GM21723 (cell line): ENCODE results near the gene CNTNAP1.

Experiments used
- ATAC-seq: cut with Tn5 transposase; IDR thresholded peaks from one replicate; pipeline ENCODE4 v1.9.1; 2021; ENCODE audit warnings: mild to moderate bottlenecking, moderate library complexity; ENCODE audit not compliant: unreplicated experiment

CNTNAP1 gene

DNA sequence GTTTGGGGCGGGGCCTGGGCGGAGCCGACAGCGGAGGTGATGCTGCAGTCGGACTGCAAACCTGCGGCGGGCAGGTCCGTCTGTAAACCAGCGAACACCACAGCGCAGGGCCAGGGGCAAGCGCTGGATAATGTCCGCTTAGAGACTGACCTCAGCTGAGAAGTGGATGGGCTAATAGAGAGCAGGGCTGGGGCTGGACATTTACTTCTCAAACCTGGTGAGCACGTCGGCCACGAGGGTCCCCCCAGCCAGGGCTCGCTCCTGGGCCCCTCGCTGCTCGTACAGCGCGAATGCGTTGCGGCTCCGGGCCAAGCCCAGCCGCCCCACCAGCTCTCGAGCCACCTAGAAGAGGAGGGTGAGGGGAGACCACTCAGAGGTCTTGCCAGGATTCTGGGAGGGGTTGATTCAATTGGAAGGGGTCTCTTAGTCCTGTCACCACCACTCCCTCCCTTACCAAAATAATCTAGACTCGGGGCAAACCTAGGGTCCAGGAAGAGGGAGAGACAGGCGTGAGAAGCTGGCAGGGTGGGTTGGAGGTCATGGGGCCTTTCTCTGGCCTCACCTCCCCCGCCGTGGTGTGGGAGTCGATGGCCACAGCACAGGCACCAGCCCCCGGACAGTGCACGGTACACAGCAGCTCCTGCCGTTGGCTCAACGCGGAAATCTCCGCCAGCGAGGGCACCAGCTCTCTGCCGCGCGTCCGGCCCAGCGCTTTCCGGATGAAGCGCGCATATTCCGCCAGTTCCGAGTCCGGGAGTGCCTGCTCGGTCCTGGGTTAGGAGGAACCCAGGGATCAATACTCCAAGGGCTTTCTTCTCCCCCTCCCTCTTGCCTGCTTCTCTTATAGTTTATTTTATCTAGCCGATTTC is 11.3 kb upstream of the CNTNAP1 start:
- ATAC-seq: no peak

DNA sequence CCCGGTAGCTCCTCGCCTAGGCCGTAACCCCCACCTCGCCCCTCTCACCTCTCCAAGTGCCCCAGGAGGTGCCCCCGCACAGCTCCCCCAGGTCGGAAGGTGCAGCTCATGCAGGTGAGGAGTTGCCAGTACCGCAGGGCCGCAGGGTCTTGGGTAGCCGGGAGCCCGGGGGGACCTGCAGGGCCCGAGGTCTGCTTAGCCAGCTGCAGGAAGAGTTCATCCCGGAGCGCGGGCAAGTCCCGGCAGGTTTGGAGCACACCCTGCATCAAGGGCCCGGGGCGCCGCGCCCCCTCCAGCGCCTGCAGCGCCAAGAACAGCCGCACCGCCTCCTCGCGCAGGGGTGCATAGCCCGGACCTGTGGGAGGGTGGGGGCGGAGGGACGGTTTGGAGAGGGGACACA is 10.3 kb upstream of the CNTNAP1 start:
- no peak for ATAC-seq

DNA sequence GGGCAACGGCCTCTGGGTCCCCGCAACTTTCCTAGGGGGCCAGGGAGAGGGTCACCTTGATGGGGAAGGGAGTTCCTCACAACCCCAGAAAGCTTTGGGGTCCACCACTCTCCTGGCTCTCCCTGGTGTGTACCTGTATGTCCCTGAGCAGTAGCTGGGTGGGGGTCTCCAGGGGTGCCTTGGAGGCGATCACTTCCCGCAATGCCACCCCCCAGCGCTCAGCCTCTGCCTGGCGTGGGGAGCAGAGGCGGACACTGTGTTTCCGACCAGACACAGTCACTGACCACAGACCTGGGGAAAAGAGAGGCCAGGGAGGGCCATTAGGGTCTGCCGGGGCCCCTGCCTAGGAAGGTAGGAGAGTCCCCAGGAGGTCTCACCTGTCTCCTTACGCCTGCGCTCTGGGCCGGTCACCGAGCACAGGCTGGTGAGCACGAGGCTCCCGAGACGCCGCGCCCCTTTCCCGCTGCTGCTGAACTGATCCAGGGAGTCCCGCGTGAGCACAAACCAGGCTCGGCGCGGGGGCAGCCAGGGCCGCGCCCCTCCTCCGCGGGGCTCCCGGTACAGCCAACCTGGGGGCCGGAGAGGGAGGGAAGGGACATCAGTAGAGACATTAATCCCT is 9.0 kb upstream of the CNTNAP1 start:
- ATAC-seq: no peak

DNA sequence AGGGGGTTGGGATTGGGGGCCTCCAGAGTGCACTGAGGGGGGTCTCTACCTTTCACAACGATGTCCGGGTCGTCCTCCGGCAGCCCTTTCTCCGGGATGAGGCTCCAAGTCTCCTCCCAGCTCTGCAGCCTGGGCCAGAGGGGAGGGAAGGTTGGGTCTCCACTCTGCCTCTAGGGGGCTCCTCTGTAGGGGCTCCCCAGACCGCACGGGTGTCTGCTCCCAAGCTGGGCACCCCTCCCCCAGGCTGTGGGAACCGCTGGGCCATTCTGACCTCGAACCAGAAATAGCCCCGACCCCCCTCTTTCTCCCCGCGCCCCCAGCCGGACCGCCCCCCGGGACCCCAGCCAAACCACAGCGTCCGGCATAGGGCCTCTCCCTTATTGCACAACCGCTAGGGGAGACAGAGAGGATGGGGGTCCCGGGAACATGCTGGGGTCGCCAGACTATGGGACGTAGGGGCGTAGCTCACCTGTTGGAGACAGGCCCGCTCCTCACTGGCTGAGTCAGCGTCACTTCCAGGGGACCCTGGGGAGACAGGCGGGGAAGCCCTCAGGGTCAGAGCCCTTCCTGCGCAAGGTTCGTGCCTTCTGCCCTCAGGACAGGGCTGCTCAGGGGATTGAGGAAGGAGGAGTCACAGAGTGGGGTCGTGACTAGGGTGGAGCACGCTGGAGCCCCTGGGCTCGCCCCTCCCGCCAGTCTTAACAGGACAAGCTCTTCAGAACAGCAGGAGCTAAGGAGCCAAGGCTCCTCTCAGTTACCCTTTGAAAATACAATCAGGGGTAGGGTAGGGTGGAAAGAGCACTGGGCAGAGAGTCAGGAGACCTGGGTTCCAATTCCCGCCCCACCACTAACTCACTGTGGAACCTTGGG is 8.2 kb upstream of the CNTNAP1 start:
- no peak for ATAC-seq

DNA sequence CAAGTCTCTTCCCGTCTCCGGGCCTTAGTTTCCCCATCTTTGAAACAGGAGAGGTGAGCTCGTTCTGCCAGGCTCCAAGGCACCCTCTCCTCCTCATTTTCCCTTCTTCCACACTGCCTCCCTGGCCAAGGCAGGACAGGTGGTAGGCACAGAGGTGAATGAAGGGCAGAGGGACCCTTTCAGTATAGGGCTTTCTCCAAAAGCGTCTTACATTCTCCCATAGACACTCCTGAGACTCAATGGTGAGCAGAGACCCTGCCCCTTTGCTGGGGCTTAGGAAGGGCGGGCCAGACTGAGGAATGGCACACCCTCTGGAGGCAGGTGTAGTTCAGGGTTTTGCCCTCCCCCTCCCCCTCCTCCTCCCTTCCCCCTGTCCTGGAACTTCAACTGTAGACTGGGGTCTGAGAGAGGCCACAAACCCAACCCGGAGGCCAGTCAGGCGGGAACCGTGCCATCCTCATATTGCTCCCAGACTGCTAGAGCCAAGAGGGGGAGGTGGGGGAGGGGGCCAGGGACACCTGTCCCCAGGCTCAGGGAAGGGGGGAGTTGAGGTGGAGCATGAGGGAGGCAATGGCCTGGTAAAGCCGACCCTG is 7.5 kb upstream of the CNTNAP1 start:
- no peak for ATAC-seq

DNA sequence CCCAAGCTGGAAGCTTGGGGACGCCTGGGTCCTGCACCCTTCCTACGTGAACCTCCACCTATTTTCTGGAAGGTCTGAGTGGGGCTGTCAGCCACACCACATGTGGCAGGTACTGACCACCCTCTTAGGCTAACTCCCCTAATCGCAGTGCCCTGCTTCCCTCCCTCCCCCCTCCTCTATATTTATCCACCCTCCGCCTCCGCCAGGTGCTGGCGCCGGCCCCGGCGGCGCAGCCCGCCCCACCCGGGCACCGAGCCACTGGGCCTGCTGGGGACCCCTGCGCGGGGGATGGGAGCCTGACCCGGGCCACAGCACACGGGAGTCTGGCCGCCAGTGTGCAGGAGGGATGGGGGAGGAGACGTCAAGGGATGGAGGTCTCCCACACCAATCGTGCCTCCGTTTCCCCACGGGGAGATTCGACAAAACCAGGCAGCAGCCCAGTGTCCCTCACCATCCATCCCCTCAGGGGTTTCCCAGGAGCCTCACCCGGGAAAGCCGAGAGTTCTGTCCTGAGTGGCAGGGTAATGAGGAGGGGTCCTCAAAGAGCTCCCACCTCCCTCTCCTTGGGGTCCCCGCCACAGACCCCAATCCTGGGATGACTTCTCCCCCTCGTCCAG is 6.9 kb upstream of the CNTNAP1 start:
- no peak for ATAC-seq

DNA sequence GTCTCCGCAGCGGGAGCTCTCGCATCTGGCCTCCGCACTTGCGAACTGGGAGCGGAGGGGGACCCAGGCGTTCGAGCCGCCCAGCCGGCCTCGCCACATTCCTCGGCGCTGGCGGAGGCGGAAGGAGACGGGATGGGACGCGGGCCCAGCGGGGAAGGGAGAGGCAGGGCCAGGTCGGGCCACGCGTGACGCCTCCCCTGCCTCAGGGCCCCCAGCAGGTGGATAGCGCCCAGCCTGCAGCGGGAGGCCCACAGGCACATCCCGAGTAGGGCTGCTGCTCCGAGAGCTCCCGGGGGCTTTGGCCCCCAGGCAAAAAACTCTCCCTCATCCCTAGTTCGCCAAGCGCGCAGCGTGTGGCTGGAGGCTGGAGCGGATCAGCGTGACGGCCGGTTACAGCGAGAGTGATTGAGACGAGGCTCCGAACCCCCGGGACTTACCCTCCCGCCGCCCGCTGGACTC is 6.3 kb upstream of the CNTNAP1 start:
- ATAC-seq: no peak

DNA sequence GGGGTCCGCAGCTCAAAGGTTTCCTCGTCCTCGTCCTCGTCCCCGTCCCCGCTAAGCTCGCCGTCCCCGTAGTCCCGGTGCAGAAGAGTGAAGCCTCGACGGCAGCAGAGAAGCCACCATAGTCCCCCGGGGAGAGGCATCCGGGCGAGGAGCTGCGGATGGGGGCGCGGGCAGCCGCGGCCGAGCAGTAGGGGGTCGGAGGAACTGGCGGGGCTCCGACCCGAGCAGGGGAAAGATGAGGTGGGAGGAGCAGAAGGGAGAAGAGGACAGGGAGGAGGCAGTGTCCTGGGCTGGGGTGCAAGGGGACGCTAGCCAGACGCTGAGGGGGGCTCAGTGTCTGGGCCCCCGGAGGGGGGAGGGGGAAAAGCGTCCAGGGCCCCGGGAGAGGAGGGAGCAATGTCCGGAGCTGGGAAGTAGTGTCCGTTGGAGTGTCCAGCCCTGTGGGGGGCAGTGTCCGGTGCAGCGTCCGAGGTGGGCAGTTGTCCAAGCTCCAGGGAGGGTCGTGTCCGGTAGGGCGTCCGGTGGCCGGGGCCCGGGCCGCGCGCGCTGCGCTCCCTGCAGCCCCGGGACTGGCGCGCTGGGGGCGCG is 5.8 kb upstream of the CNTNAP1 start, which contains the start of gene PLEKHH3:
TSS of gene PLEKHH3 (minus strand) at position 571 of the 588 bp plus-strand sequence. CDS start at position 140, 431 bp downstream.
- ATAC-seq: no peak

DNA sequence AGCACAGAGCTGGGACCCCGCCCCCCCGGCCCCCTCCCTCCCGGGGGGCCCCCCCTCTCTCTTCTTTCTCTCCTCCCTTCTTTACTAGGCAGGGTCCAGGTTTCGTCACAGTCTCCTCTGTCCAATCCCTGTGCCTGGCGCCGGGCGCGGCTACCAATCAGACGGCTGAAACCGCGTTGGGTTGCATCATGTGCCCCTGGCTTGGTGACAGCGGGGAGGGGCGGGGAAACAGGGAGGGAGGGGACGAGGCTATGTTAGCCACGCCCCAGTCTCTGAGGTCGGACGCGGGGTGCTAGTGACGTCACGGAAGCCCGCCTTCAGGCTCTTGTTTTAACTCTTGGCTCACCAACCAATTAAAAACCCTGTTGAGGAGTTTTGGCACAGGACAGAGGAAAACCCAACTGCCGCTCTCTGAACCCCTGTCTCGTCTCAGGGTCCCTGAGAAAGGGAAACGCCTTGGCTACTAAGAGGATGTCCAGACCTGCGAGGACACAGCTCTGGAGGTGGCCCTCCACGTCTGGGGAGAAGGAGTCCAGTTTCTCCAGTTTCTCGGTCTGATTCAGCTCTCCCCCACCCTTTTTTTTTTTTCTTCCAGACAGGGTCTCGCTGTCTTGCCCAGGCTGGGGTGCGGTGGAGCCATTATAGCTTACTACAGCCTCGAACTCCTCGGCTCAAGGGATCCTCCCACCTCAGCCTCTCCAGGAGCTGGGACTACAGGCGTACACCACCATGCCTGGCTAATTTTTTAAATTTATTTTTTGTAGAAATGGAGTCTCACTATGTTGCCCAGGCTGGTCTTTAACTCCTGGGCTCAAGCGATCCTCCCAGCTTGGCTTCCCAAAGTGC is 5.1 kb upstream of the CNTNAP1 start:
- ATAC-seq: peak; percentile 54

DNA sequence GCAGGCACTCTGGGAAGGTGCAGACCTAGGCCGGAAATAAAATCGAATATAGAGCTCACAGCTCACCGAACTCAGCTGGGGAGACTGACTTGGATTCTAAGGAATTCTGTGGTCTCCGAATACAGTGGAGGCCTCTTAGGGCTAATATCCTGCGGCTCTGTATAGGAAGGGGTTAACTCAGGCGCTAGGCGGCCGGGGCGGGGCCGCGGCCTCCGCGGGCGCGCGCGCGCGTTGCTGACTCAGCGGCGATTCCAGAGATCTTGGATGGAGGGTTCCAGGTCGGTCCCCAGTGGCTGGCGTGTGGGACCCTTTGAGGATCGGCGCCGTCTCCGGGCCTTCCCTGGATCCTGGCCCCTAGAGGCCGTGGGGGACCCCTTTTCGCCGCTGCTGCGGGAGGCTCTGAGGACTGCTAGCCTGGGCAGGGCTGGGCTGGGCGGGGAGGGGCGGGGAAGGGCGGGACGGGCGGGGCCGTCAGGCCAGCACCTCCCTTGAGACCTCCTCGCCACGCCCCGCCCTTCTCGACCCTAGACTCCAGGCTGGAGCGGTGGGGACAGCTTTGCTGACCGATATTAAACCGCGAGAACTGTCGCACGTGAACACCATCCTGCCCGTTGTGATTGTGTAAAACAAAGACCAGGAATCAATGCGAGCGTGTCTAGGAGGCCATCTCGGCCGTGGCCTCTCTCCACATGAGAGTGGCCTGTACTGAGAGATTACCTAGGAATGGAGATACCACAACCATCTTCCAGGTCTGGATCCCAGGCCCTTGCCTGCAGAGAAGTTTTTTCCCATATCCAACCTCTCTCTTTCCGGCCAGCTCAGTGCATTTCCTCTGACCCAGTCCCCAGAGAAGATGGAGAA is 4.2 kb upstream of the CNTNAP1 start:
- no peak for ATAC-seq

DNA sequence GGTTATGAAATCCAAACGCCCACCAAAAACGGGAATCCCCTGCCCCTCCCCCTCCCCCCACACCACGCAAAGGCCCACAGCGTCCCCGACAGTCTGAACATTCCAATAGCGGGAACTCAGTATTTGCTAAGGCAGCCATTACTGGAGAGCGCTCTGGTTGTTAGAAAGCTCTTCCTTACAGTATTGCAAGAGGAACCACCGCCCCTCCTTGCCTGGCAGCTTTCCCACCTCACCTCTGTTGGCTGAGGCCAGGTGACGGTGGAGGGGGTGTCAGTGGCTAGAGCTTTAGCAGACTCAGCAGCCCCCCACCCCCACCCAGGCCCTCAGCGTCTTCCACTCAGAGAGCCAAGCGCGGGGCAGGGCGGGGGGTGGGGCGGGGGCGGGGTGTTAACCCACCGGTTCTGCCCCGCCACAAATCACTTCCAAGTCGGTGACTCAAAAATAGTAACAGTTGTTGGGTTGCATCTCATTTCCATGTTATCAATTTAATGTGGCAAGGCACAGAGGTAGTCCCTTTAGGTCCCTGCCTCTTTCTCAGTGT is 3.3 kb upstream of the CNTNAP1 start:
- ATAC-seq: no peak

DNA sequence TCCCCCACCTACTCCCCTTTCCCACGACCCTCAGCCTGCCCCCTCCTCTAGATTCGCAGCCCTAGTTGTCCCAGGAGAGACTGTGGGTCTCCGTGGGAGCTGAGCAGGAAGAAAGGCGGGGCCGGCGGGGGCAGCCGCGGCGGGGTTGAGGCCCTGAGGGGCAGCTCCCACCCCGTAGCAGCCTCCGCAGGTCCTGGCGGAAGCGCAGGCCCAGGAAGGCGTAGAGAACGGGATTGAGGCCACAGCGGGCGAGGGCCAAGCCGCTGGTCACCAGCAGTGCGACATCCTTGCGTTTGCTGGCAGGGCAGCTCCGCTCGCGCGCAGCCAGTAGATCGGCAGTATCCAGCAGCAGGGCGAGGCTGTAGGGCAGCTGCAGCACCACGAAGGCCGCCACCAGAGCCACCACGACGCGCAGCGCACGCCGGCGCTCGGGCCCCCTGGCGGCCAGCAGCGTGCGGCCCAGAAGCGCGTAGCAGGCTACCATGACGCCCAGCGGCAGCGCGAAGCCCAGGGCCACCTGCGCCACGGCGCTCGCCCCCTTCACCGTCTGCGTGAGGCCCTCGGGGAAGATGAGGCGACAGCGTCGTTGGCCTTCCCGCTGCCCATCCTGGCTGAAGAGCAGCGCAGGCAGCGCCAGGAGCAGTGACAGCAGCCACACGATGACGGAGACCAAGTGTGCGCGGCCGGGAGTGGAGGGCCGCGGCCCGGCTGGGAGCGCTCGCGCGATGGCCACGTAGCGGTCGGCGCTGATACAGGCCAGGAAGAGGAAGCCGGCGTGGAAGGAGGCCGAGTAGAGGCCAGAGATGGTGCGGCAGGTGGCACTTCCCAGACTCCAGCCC is 2.6 kb upstream of the CNTNAP1 start:
- no peak for ATAC-seq

DNA sequence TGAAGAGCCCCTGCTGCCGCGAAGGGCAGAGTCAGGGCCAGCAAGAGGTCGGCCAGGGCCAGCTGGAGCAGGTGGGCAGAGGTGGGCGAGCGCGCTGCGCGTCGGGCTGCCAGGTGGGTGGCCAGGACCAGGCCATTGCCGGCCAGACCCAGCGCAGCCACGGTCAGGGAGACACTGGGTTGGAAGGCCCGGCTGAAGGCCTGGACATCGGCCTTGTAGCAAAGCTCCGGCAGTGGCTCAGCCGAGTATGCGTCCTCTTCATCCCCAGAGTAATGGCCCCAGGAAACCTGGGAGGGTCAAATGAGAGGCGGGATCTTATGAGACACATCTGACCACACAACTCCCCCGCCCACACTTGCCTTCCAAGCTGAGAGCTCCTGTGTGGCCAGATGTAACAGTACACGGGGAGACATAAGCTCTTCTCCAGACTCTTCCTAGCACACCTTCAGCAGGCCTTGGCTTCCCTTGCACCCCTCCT is 2.0 kb upstream of the CNTNAP1 start:
- ATAC-seq: no peak

DNA sequence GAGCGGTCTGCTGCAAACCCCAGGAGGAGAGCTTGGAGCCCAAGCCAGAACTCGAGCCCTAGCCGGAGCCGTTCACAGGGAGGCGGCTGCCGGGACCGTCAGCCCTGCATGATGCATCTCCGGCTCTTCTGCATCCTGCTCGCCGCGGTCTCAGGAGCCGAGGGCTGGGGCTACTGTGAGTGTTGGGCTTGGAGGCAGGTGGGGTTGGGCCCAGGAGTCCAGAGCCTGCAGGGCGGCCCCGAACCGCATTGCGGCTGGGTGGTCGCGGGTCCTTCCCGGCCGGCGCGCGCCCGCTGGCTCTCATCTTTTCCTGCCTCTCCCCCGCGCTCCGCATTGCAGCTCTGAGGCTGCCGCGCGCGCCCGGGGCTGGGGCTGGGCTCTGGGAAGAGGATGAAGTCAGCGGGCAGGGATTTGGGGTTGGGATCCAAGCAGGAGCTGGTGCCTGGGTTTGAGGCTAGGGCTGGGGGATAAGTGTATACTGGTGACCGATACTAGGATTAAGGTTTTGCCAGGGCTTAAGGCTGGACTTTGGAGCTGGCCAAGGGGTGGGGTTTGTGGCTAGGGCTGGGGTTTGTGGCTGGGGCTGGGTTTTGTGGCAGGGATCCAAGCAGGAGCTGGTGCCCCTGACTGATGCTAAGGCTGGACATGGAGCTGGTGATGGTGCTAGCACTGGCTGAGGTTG is 532 bp downstream of the CNTNAP1 start:
- ATAC-seq: no peak

DNA sequence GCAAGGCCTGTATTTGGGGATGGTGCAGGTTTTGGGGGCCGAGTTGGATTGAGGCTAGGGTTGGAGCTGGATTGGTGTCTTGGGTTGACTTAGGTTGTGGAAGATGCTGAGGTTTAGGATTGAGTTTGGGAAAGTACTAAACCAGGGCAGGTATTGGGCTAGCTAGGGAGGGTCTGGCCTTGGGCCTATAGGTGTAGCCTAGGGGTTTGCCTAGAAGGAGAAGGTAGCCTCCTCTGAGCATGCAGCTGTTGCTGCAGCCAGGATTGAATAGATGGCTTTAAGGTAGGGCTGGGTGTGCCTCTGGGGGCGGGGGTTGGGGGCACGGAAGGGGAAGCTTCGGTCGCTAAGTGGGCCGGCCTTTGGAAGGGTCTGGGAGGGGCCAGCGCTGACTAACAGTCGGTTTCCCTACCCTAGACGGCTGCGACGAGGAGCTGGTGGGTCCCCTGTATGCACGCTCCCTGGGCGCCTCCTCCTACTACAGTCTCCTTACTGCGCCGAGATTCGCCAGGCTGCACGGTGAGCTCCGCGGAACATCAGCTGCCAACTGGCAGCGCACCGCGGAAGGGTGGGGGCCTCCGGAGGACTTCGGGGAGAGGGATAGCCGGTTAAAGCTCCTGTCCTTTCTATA is 1.2 kb downstream of the CNTNAP1 start:
- ATAC-seq: no peak
